Neural cell (in vitro differentiated cells): ENCODE data around the gene GRAMD4. TPM values are rescaled to one million over a fixed set of nuclear protein-coding genes. Genes with fewer than 3 reads are reported as not detected.

Source experiments
- H2AFZ ChIP-seq: fragments of 200-600, 300-800 bp; sonication (generic), shearing (Covaris generic); 2 replicates; pipeline ENCODE4 v1.6.0; 2014; ENCODE audit warnings: low read depth, mild to moderate bottlenecking, antibody characterized with exemption, low read length, moderate library complexity
- H3F3A ChIP-seq: fragments of 200-600 bp; shearing (Covaris generic); 2 replicates; pipeline ENCODE4 v1.6.1; 2016; ENCODE audit warnings: mild to moderate bottlenecking, moderate library complexity, mixed read lengths, antibody characterized with exemption, low read length; ENCODE audit not compliant: insufficient read depth, poor library complexity, severe bottlenecking
- H3K27ac ChIP-seq: fragments of 200-600, 300-800 bp; sonication (generic), shearing (Covaris generic); 2 replicates; pipeline ENCODE4 v1.5.1; 2014; ENCODE audit warnings: mild to moderate bottlenecking, low read length, moderate library complexity
- H3K27me3 ChIP-seq: fragments of 300-800, 200-600 bp; sonication (generic), shearing (Covaris generic); 2 replicates; pipeline ENCODE4 v1.6.0; 2014; ENCODE audit warnings: mild to moderate bottlenecking, low read depth, low read length, moderate library complexity; ENCODE audit not compliant: insufficient read depth
- H3K36me3 ChIP-seq: fragments of 300-800, 200-600 bp; sonication (generic), shearing (Covaris generic); 2 replicates; pipeline ENCODE4 v1.5.1; 2014; ENCODE audit warnings: mild to moderate bottlenecking, antibody characterized with exemption, low read length, moderate library complexity; ENCODE audit not compliant: insufficient read depth
- H3K4me2 ChIP-seq: fragments of 300-800, 200-600 bp; sonication (generic), shearing (Covaris generic); 2 replicates; pipeline ENCODE4 v1.6.0; 2014; ENCODE audit warnings: mild to moderate bottlenecking, low read length
- H3K4me3 ChIP-seq: fragments of 300-800, 200-600 bp; sonication (generic), shearing (Covaris generic); 2 replicates; pipeline ENCODE4 v1.5.1; 2014; ENCODE audit warnings: mild to moderate bottlenecking, low read length, moderate library complexity
- H3K79me2 ChIP-seq: fragments of 200-600 bp; shearing (Covaris generic); replicated peaks from 2 replicates; pipeline ENCODE4 v1.6.0; 2014; ENCODE audit warnings: mild to moderate bottlenecking, low read length, moderate library complexity; ENCODE audit not compliant: insufficient read depth
- H3K9ac ChIP-seq: fragments of 300-800, 200-600 bp; sonication (generic), shearing (Covaris generic); 2 replicates; pipeline ENCODE4 v1.6.1; 2016; ENCODE audit warnings: mild to moderate bottlenecking, low read length, mixed read lengths
- H3K9me2 ChIP-seq: fragments of 200-600 bp; shearing (Covaris generic); 2 replicates; pipeline ENCODE4 v1.6.1; 2016; ENCODE audit warnings: mild to moderate bottlenecking, low read length, mixed read lengths; ENCODE audit not compliant: insufficient read depth
- H3K9me3 ChIP-seq: fragments of 200-600, 300-800 bp; sonication (generic), shearing (Covaris generic); 2 replicates; pipeline ENCODE4 v1.6.1; 2016; ENCODE audit warnings: mild to moderate bottlenecking, mixed run types, low read length, moderate library complexity, mixed read lengths
- H4K20me1 ChIP-seq: fragments of 200-600 bp; shearing (Covaris generic); 2 replicates; pipeline ENCODE4 v1.6.1; 2016; ENCODE audit warnings: mild to moderate bottlenecking, mixed run types; ENCODE audit not compliant: insufficient read depth
- EZH2 ChIP-seq: fragments of 200-600, 300-800 bp; shearing (Covaris generic), sonication (generic); IDR thresholded peaks from 2 replicates; pipeline ENCODE4 v1.6.1; 2014; ENCODE audit warnings: antibody characterized with exemption, low read length, borderline replicate concordance, mild to moderate bottlenecking; ENCODE audit not compliant: insufficient read depth, poor library complexity, severe bottlenecking
- MXI1 ChIP-seq: fragments of 450-650 bp; conservative IDR thresholded peaks from 2 replicates; pipeline ENCODE4 v1.6.1; 2014; ENCODE audit warnings: antibody characterized with exemption, mild to moderate bottlenecking; ENCODE audit not compliant: poor library complexity, severe bottlenecking
- POLR2AphosphoS5 ChIP-seq: IDR thresholded peaks from 2 replicates; pipeline ENCODE4 v1.6.1; 2012
- RAD21 ChIP-seq: fragments of 450-650 bp; conservative IDR thresholded peaks from 2 replicates; pipeline ENCODE4 v1.6.1; 2014; ENCODE audit warnings: antibody characterized with exemption, mild to moderate bottlenecking, moderate library complexity
- SMC3 ChIP-seq: fragments of 450-650 bp; conservative IDR thresholded peaks from 2 replicates; pipeline ENCODE4 v1.6.1; 2014; ENCODE audit warnings: antibody characterized with exemption, mild to moderate bottlenecking, moderate library complexity; ENCODE audit not compliant: poor library complexity
- TAF1 ChIP-seq: IDR thresholded peaks from 2 replicates; pipeline ENCODE4 v1.6.1; 2012; ENCODE audit warnings: low read depth
- polyA plus RNA-seq: library from polyadenylated mRNA; depleted of rRNA; stranded (reverse); fragments of >200 nt; gene quantifications from 2 replicates; pipeline ENCODE4 v1.2.3, GENCODE V29; 2014
- TF ChIP-seq, protein P1 (sequence below): fragments of 450-650 bp; IDR thresholded peaks from 2 replicates; pipeline ENCODE4 v1.5.1; 2014; ENCODE audit warnings: antibody characterized with exemption, mild to moderate bottlenecking, moderate library complexity; ENCODE audit not compliant: poor library complexity, severe bottlenecking
- TF ChIP-seq, protein P2 (sequence below): IDR thresholded peaks from 2 replicates; pipeline ENCODE4 v1.6.1; 2012; ENCODE audit warnings: borderline replicate concordance

GRAMD4 gene
- polyA plus RNA-seq, 1 donor from 2014 or later = 35.6 TPM

DNA sequence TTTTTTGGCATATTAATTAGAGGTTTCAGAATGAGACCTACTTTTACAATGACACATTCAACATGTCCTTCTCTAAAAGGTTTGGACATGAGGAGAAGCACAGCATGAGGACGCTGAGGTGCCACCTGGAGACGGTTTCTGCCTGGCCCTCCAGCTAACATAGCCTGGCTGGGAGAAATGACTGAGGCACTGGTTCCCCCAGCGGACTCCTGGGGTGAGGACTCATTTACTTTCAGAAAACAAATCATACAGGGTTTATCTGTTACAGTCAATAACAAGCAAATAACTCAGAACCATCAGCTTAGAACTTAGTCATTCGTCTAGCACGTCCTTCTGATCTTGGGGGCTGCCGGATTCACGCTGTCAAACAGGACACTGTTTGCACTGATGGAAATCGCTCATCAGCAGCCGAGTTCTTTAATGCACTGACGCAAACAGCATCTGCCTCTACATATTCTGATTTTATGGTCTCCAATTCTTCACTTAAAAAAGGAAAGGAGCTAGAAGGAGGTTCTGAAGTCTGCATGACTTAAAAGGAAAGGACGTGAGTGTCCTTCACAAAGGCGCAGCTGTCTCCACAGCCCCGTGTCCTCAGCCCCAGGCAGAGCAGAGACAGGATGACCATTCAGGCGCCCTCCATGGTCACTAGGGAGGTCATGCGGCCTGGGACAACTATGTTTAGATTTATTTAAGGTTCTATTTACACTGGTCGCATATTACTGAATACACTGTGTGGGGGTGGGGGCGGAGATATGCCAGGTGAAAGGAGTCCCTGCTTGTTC is 73.6 kb downstream of the GRAMD4 start:
- no peaks in the 10 kb centered on the region for H3K36me3 ChIP-seq
- H3K9ac ChIP-seq = no peak overlapping the region

DNA sequence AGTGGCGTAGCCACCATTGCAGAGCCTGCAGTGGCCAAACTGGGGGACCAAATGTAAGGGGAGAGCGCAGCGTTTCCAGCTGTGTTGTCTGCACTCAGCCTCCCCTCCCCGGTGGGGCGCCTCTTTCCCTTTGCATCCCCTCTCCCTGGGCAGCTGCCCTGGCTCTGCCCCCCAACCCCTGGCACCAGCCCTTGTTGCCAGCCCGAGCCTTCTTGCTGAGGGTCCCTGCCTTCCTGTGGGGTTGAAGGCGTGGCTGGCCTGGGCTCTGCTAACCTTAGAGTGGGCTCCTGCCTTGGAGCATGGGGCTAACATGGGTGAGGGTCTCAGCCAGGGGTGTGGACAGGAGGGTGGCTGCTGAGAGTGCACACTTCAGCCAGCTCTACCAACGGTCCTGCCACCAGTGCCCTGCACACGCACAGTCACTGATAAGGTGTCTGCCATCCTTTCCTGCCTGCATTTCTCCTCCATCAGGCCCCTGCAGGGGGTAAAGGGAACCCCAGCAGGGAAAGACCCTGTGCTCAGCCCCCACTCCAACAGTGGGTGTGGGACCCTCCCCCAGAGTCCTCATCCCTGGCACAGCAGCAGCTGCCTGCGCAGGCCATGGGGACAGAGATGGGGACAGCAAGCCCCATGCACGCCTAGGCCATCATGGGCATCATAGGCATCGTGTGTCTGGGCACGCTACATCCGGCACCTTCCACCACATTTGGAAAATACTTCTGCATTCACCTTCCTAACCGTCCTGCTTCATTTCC is 74.4 kb downstream of the GRAMD4 start:
- H3K36me3 ChIP-seq = no peaks in the 10 kb centered on the region
- no peaks in the 10 kb centered on the region for H3F3A ChIP-seq
- H2AFZ ChIP-seq = no peak overlapping the region
- H3K4me2 ChIP-seq = no peak overlapping the region
- H3K79me2 ChIP-seq = no peaks in the 10 kb centered on the region
- TF ChIP-seq TAF1 (no peak), EZH2 (no peak), POLR2AphosphoS5 (no peak)
- TF ChIP-seq, protein P1, sequence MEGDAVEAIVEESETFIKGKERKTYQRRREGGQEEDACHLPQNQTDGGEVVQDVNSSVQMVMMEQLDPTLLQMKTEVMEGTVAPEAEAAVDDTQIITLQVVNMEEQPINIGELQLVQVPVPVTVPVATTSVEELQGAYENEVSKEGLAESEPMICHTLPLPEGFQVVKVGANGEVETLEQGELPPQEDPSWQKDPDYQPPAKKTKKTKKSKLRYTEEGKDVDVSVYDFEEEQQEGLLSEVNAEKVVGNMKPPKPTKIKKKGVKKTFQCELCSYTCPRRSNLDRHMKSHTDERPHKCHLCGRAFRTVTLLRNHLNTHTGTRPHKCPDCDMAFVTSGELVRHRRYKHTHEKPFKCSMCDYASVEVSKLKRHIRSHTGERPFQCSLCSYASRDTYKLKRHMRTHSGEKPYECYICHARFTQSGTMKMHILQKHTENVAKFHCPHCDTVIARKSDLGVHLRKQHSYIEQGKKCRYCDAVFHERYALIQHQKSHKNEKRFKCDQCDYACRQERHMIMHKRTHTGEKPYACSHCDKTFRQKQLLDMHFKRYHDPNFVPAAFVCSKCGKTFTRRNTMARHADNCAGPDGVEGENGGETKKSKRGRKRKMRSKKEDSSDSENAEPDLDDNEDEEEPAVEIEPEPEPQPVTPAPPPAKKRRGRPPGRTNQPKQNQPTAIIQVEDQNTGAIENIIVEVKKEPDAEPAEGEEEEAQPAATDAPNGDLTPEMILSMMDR = no peak
- TF ChIP-seq, protein P2, sequence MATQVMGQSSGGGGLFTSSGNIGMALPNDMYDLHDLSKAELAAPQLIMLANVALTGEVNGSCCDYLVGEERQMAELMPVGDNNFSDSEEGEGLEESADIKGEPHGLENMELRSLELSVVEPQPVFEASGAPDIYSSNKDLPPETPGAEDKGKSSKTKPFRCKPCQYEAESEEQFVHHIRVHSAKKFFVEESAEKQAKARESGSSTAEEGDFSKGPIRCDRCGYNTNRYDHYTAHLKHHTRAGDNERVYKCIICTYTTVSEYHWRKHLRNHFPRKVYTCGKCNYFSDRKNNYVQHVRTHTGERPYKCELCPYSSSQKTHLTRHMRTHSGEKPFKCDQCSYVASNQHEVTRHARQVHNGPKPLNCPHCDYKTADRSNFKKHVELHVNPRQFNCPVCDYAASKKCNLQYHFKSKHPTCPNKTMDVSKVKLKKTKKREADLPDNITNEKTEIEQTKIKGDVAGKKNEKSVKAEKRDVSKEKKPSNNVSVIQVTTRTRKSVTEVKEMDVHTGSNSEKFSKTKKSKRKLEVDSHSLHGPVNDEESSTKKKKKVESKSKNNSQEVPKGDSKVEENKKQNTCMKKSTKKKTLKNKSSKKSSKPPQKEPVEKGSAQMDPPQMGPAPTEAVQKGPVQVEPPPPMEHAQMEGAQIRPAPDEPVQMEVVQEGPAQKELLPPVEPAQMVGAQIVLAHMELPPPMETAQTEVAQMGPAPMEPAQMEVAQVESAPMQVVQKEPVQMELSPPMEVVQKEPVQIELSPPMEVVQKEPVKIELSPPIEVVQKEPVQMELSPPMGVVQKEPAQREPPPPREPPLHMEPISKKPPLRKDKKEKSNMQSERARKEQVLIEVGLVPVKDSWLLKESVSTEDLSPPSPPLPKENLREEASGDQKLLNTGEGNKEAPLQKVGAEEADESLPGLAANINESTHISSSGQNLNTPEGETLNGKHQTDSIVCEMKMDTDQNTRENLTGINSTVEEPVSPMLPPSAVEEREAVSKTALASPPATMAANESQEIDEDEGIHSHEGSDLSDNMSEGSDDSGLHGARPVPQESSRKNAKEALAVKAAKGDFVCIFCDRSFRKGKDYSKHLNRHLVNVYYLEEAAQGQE = no peak
- H4K20me1 ChIP-seq = no peaks in the 10 kb centered on the region
- no peak overlapping the region for H3K27ac ChIP-seq
- H3K4me3 ChIP-seq = no peak overlapping the region
- H3K9me3 ChIP-seq = no peaks in the 10 kb centered on the region
- H3K9ac ChIP-seq = no peak overlapping the region
- no peaks in the 10 kb centered on the region for H3K9me2 ChIP-seq
- no peaks in the 10 kb centered on the region for H3K27me3 ChIP-seq

More for the DNA sequence above, 73.6 kb downstream of the GRAMD4 start:
- no peaks in the 10 kb centered on the region for H3K27me3 ChIP-seq
- H2AFZ ChIP-seq = no peak overlapping the region
- H3K4me3 ChIP-seq = no peak overlapping the region
- TF ChIP-seq EZH2 (no peak), SMC3 (no peak), MXI1 (no peak), RAD21 (no peak), TAF1 (no peak)
- TF ChIP-seq, protein P2 = no peak
- no peaks in the 10 kb centered on the region for H3K9me2 ChIP-seq
- H3F3A ChIP-seq = no peaks in the 10 kb centered on the region
- no peak overlapping the region for H3K4me2 ChIP-seq
- no peaks in the 10 kb centered on the region for H3K9me3 ChIP-seq
- H3K79me2 ChIP-seq = no peaks in the 10 kb centered on the region
- H4K20me1 ChIP-seq = no peaks in the 10 kb centered on the region
- H3K27ac ChIP-seq = no peak overlapping the region
